ENCODE measurements around the gene CYBC1. TPM values are rescaled to one million over a fixed set of nuclear protein-coding genes. Genes with fewer than 3 reads are reported as not detected.
A peak's percentile ranks its signal among the peaks of the same experiment; 100 is the strongest.

CYBC1 gene
- total and polyA plus RNA-seq, 8 donors, result 47.0 to 116 (median 53.3) TPM

- peaks cover 8 to 27% of the 10 kb centered on the region in 2 donors for H3K4me1 ChIP-seq
- DNase-seq (peak in 1 of 4 donors; percentile 64), ATAC-seq (no peak)
- intact Hi-C loops (cut with DNase I), result no loop called here
- no peak overlapping the region for H3K27ac ChIP-seq
- no peaks in the 10 kb centered on the region for H3K9me3 ChIP-seq
- peaks cover 0 to 50% of the 10 kb centered on the region in 2 donors for H3K36me3 ChIP-seq
- no peak for TF ChIP-seq CTCF (IDR thresholded peaks at IDR 0.05)
- no peaks in the 10 kb centered on the region for H3K27me3 ChIP-seq
- no peak overlapping the region for H3K4me3 ChIP-seq
Observed at GRCh38 chr17:82399601-82400101, 50.9 kb downstream of the CYBC1 start.

- intact Hi-C loops (cut with DNase I), result no loop called here
- H3K4me3 ChIP-seq, result no peak overlapping the region
- ATAC-seq (no peak), DNase-seq (peak in 1 of 4 donors; percentile 65)
- H3K27me3 ChIP-seq, result no peaks in the 10 kb centered on the region
- no peak overlapping the region for H3K27ac ChIP-seq
- H3K36me3 ChIP-seq, result peaks cover 0 to 47% of the 10 kb centered on the region in 2 donors
- no peaks in the 10 kb centered on the region for H3K9me3 ChIP-seq
- H3K4me1 ChIP-seq, result peaks cover 8 to 27% of the 10 kb centered on the region in 2 donors
- no peak for TF ChIP-seq CTCF (IDR thresholded peaks at IDR 0.05)
Observed at GRCh38 chr17:82399041-82399441, 51.5 kb downstream of the CYBC1 start.

GRCh38 chr17:82397449-82398335 is 52.9 kb downstream of the CYBC1 start:
- peaks cover 8 to 27% of the 10 kb centered on the region in 2 donors for H3K4me1 ChIP-seq
- no peak for ATAC-seq
- peaks cover 0 to 47% of the 10 kb centered on the region in 2 donors for H3K36me3 ChIP-seq
- H3K27me3 ChIP-seq, result no peaks in the 10 kb centered on the region
- H3K27ac ChIP-seq, result no peak overlapping the region
- no peak overlapping the region for H3K4me3 ChIP-seq
- H3K9me3 ChIP-seq, result no peaks in the 10 kb centered on the region
- peak in 1 of 4 donors; percentile 75 for DNase-seq
- intact Hi-C loops (cut with DNase I), result no loop called here
- no peak for TF ChIP-seq CTCF (IDR thresholded peaks at IDR 0.05)

- no peak overlapping the region for H3K4me3 ChIP-seq
- peaks cover 8 to 25% of the 10 kb centered on the region in 2 donors for H3K4me1 ChIP-seq
- no peaks in the 10 kb centered on the region for H3K9me3 ChIP-seq
- ATAC-seq (no peak), DNase-seq (peak in 1 of 4 donors; percentile 52)
- H3K27me3 ChIP-seq, result no peaks in the 10 kb centered on the region
- H3K27ac ChIP-seq, result no peak overlapping the region
- TF ChIP-seq CTCF (IDR thresholded peaks at IDR 0.05), result no peak
- intact Hi-C loops (cut with DNase I), result no loop called here
- H3K36me3 ChIP-seq, result peaks cover 0 to 48% of the 10 kb centered on the region in 2 donors
Observed at GRCh38 chr17:82396601-82397435, 53.7 kb downstream of the CYBC1 start.
